ENCODE data around the gene GALNT2.

GALNT2 gene

DNA sequence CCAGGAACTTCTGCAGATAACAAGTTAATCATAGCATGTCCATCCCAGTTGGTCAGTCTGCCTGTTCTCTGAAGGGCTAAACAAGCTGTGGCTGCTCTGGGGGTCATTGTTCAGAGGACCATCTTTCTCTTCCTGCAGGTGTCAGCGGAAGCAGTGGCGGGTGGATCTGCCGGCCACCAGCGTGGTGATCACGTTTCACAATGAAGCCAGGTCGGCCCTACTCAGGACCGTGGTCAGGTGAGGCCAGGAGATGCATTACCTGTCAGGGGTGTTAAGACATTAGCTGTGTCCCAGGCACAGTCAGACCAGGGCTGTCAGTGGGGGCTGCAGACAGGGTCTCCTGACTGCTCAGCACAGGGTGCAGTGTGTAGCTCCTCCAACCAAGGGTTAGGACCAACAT, 168.8 kb downstream of the GALNT2 start:
- TF ChIP-seq, protein P1, sequence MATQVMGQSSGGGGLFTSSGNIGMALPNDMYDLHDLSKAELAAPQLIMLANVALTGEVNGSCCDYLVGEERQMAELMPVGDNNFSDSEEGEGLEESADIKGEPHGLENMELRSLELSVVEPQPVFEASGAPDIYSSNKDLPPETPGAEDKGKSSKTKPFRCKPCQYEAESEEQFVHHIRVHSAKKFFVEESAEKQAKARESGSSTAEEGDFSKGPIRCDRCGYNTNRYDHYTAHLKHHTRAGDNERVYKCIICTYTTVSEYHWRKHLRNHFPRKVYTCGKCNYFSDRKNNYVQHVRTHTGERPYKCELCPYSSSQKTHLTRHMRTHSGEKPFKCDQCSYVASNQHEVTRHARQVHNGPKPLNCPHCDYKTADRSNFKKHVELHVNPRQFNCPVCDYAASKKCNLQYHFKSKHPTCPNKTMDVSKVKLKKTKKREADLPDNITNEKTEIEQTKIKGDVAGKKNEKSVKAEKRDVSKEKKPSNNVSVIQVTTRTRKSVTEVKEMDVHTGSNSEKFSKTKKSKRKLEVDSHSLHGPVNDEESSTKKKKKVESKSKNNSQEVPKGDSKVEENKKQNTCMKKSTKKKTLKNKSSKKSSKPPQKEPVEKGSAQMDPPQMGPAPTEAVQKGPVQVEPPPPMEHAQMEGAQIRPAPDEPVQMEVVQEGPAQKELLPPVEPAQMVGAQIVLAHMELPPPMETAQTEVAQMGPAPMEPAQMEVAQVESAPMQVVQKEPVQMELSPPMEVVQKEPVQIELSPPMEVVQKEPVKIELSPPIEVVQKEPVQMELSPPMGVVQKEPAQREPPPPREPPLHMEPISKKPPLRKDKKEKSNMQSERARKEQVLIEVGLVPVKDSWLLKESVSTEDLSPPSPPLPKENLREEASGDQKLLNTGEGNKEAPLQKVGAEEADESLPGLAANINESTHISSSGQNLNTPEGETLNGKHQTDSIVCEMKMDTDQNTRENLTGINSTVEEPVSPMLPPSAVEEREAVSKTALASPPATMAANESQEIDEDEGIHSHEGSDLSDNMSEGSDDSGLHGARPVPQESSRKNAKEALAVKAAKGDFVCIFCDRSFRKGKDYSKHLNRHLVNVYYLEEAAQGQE (IDR thresholded peaks at IDR 0.05; ENCODE audit: insufficient replicate concordance, low read depth), result no peak
- TF ChIP-seq GABPA (IDR thresholded peaks at IDR 0.05; ENCODE audit: low read depth) (no peak), POLR2AphosphoS5 (IDR thresholded peaks at IDR 0.05; ENCODE audit: low read depth) (no peak), SPI1 (IDR thresholded peaks at IDR 0.05; ENCODE audit: borderline replicate concordance, low read depth) (no peak)
- TF ChIP-seq, protein P2, sequence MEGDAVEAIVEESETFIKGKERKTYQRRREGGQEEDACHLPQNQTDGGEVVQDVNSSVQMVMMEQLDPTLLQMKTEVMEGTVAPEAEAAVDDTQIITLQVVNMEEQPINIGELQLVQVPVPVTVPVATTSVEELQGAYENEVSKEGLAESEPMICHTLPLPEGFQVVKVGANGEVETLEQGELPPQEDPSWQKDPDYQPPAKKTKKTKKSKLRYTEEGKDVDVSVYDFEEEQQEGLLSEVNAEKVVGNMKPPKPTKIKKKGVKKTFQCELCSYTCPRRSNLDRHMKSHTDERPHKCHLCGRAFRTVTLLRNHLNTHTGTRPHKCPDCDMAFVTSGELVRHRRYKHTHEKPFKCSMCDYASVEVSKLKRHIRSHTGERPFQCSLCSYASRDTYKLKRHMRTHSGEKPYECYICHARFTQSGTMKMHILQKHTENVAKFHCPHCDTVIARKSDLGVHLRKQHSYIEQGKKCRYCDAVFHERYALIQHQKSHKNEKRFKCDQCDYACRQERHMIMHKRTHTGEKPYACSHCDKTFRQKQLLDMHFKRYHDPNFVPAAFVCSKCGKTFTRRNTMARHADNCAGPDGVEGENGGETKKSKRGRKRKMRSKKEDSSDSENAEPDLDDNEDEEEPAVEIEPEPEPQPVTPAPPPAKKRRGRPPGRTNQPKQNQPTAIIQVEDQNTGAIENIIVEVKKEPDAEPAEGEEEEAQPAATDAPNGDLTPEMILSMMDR (IDR thresholded peaks at IDR 0.05; ENCODE audit: insufficient read depth, low read length), result no peak
- no peak overlapping the region for H3K27ac ChIP-seq (replicated peaks)
- no peak for DNase-seq (ENCODE audit: low read depth in 1 of 2, low spot score in 1 of 2)
- no peaks in the 10 kb centered on the region for H3K27me3 ChIP-seq (ENCODE audit: insufficient read depth, poor library complexity, severe bottlenecking)
- no peak overlapping the region for H3K4me3 ChIP-seq (replicated peaks; ENCODE audit: insufficient read depth, low read length)

DNA sequence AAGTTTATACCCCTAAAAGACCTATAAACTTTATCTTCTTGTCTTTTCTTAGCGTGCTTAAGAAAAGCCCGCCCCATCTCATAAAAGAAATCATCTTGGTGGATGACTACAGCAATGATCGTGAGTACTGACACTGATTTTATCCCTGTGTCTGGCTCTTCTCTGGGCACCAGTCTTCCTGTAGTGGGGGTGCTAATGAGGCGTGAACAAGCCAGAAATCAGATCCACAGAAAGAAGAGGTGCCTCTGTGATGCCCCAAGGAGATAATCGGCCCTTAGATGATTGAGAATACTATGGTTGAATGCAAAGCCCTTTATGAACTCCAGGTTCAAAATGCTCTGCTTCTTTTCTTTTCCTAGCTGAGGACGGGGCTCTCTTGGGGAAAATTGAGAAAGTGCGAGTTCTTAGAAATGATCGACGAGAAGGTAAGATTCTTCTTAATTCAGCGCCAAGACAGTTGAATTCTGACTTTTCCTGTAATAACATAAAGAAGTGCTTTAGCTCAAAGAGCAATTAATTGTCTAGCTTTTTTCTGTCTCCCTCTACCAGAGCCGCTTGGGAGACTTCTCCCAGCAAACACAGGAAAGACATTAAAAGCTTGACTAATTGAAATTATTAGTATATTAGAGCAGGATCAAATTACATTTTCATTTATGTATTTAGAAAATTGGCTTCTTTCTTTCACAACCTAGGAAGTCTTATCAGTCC, 169.4 kb downstream of the GALNT2 start:
- Histone ChIP-seq H3K27me3 (ENCODE audit: insufficient read depth, poor library complexity, severe bottlenecking) (no peaks in the 10 kb centered on the region), H3K27ac (replicated peaks) (no peak overlapping the region), H3K4me3 (replicated peaks; ENCODE audit: insufficient read depth, low read length) (no peak overlapping the region)
- no peak for DNase-seq (ENCODE audit: low read depth in 1 of 2, low spot score in 1 of 2)
- TF ChIP-seq, protein P1 (IDR thresholded peaks at IDR 0.05; ENCODE audit: insufficient replicate concordance, low read depth), result no peak
- TF ChIP-seq POLR2AphosphoS5 (IDR thresholded peaks at IDR 0.05; ENCODE audit: low read depth) (no peak), GABPA (IDR thresholded peaks at IDR 0.05; ENCODE audit: low read depth) (no peak), SPI1 (IDR thresholded peaks at IDR 0.05; ENCODE audit: borderline replicate concordance, low read depth) (no peak)
- TF ChIP-seq, protein P2 (IDR thresholded peaks at IDR 0.05; ENCODE audit: insufficient read depth, low read length), result no peak

DNA sequence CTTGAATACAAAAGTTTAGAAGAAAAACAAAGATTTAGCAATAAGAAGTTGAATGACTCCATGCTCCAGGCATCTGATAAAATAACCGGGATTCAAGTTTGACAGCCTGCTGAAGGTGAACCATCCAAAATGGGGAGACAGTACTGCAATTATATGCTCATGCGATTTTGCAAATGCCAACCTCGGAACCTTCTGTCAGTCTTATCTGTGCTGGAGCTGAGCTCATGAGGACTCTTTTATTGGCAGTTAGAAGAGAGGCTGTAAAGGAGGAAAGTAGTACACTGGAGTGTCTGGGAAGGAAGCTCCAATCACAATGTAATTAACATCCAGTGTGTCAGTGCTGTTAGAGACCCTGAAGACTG, 170.0 kb downstream of the GALNT2 start:
- no peak overlapping the region for H3K27ac ChIP-seq (replicated peaks)
- H3K27me3 ChIP-seq (ENCODE audit: insufficient read depth, poor library complexity, severe bottlenecking), result no peaks in the 10 kb centered on the region
- no peak overlapping the region for H3K4me3 ChIP-seq (replicated peaks; ENCODE audit: insufficient read depth, low read length)
- no peak for DNase-seq (ENCODE audit: low read depth in 1 of 2, low spot score in 1 of 2)
- TF ChIP-seq, protein P2 (IDR thresholded peaks at IDR 0.05; ENCODE audit: insufficient read depth, low read length), result no peak
- TF ChIP-seq GABPA (IDR thresholded peaks at IDR 0.05; ENCODE audit: low read depth) (no peak), POLR2AphosphoS5 (IDR thresholded peaks at IDR 0.05; ENCODE audit: low read depth) (no peak), SPI1 (IDR thresholded peaks at IDR 0.05; ENCODE audit: borderline replicate concordance, low read depth) (no peak)
- TF ChIP-seq, protein P1 (IDR thresholded peaks at IDR 0.05; ENCODE audit: insufficient replicate concordance, low read depth), result no peak
